GM21717 (cell line): Measurements from ENCODE around the gene HAGH.
"Not testable (repeated sequence)": the region's sequence is repeated elsewhere in the genome, so short reads cannot be mapped to it uniquely, and the experiment has no call there.

ENCODE experiments used
- ATAC-seq: cut with Tn5 transposase; IDR thresholded peaks from one replicate; pipeline ENCODE4 v1.9.1; 2021; ENCODE audit warnings: mild to moderate bottlenecking, moderate library complexity; ENCODE audit not compliant: unreplicated experiment

Gene HAGH

DNA sequence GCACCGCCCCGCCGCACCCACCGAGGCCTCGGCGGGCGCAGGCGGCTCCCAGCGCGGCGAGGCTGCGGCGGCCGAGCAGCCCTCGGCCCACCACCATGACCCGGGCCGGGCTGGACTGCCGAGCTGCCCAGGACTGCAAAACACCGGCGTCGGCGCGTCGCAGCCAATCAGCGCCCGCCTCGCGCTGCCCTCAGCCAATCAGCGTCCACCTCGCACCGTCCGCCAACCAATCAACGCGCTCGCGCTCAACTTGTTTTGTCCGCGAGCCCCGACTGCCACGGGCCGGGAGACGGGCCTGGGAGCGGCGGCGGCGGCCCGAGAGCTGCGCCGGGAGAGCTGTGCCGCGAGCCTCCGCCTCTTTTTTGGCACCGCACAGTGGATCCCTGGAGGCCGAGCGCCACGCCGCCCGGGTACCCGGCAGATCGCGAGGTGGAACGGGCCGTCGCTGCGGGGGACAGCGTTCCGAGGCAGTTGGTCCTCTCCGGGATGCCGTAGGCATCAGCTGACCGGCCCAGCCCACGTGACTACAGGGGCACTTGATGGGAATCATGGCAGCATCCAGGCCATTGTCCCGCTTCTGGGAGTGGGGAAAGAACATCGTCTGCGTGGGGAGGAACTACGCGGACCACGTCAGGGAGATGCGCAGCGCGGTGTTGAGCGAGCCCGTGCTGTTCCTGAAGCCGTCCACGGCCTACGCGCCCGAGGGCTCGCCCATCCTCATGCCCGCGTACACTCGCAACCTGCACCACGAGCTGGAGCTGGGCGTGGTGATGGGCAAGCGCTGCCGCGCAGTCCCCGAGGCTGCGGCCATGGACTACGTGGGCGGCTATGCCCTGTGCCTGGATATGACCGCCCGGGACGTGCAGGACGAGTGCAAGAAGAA is at the start of gene HAGH, which contains the start of gene FAHD1:
HAGH (minus strand) TSS at position 135 of the 883 bp plus-strand sequence; CDS start at position 97, 38 bp downstream.
FAHD1 (plus strand) TSS at position 516 of the 883 bp plus-strand sequence; CDS start at position 549, 33 bp downstream.
- ATAC-seq: peak; percentile 68

DNA sequence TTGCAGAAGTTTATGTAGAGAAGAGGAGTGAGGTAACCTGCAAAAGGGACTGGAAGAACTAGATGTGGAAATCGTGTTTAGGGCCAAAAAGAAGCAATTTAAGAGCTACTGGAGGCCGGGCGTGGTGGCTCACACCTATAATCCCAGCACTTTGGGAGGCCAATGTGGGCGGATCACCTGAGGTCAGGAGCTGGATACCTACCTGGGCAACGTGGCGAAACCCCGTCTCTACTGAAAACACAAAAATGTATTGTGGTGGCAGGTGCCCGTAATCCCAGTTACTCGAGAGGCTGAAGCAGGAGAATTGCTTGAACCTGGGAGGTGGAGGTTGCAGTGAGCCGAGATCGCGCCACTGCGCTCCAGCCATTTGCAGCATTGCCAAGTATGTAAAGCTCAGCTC is 49.4 kb upstream of the HAGH start:
- not testable (repeated sequence) for ATAC-seq

DNA sequence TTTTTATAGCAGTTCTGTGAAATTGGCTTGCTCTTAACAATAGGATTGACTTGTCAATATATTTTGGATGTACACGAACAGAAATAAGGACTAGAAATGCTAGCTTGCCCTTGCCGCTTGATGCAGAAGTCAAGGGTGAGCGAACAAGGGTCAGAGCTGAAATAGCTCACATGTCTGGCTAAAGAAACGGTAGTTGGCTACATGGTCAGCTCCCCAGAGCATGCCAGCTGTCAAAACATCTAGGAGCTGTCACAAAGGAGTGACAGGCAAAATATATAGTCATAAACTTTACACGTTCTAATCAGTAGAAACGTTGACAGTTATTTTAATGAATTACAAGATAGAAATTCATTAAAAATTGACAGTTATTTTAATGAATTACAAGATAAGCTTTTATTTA is 48.2 kb upstream of the HAGH start:
- ATAC-seq: no peak

DNA sequence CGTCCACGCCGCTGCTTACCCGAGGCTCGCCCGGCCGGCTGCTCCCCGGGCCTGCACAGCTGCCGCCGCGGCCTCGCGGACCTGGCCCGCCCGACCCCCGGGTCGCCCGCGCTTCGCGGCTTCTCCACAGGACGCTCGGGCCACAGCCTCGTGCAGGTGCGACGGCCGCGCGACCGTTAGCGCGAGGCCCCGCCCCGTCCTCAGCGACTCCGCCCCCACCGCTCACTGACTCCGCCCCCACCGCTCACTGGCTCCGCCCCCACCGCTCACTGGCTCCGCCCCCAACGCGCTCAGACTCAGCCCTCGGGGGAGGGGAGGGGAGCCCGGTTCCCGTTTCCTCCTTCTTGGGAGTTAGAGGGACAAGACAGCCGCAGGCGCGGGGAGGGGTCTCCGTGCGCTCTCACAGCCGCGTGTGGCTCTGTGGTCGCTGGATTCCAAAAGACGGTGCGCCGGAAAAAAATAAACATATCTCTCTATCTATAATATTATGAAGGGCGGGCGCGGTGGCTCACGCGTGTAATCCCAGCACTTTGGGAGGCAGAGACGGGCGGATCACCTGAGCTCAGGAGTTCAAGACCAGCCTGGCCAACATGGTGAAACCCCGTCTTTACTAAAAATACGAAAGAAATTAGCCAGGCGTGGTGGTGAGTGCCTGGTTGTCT is 45.5 kb upstream of the HAGH start, which contains the start of gene MEIOB:
MEIOB (minus strand) TSS at position 191 of the 662 bp plus-strand sequence. CDS start 3,989 bp downstream, outside the sequence.
- ATAC-seq: no peak

DNA sequence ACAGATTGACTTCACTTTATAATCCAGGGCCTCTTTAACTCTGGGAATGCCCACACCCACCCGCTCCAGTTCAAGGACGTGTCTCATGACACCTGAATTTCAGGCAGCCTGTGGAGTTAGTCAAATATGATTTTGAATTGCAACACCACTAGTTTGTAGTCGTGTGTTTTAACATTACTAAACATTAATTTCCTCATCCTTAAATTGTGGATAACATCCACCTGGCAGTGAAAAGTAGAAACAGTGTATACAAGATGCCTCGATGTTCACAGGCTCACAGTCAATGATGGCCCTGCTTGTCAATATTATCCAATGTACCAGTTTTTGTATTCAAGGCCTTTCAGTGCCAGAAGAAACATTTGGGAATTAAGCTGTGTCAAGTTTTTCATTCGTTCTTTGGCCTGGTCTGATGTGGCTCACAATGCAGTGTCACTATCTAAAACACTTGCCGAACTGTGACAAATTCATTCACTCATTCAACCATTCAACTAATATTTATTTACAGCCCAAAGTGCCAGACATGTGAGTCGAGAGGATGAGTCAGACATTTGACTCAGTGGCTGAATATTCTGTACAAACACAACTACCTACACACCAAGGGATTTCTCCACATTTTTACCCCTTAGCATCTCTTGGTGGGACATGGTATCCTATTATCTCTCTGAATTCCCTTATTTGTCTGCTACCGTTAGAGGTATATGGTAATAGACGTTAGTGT is 43.9 kb upstream of the HAGH start:
- ATAC-seq: no peak

DNA sequence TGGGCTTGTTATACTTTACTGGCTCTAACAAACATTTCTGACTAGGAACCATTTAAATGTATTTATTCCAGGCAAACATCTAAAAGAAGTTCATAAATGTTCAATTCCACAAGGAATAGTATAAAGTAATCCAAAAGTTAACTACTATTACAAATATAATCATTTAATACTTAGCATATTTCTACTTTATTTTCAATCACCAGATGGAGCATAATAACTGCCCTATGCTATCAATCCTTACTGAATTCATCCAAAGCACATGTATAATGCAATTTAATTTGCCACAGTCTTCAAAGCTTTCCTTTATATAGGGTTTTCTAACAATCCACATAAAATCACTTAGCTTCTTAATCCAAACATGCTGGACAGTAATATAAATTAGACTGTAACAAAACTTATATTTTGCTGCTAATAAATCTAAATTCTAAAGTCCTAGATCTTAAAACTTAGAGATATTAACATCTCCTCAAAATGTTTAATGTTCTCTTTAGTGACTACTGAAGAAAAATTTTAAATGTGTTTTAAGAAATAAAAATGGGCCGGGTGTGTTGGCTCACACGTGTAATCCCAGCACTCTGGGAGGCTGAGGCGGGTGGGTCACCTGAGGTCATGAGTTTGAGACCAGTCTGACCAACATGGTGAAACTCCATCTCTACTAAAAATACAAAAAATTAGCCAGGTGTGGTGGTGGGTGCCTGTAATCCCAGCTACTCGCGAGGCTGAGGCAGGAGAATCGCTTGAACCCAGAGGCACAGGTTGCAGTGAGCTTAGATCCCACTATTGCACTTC is 39.5 kb upstream of the HAGH start:
- ATAC-seq: no peak

DNA sequence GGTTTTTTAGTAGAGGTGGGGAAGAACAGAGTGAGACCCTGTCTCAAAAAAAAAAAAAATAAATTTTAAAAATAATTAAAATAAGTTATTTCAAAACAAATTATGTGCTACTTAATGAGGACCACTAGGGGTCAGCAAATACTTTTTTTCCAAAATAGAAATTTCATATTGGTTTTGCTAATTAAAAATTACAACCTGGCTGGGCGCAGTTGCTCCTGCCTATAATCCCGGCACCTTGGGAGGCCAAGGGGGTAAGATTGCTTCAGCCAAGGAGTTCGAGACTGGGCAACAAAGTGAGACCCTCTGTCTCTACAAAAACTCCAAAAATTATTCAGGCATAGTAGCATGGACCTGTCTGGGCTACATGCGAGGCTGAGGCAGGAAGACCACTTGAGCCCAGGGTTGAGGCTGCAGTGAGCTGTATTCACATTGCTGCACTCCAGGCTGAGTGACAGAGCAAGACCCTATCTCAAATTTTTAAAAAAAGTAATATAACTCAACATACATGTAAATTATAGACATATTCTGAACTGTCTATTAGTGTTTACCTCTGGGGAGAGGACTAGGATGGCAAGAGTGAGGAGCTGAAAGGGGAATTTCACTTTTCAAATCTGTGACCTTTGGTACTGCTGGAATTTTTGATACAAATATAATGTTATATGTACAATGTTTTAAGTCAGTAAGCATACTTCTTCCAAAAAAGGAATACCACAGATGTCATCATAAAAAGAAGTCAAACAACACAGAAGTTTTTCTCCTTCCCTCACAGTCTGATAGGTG is 37.2 kb upstream of the HAGH start:
- no peak for ATAC-seq

DNA sequence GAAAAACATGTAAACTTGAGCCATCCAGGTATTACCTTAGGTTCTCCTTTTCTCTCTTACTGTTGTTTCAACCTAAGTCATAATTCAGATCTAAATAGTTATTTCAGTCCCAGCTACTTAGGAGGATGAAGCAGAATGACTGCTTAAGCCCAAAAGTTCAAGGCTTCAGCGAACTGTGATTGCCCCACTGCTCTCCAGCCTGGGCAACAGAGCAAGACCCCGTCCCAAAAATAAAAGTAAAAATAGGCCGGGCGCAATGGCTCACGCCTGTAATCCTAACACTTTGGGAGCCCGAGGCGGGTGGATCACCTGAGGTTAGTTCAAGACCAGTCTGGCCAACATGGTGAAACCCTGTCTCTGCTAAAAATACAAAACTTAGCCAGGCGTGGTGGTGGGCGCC is 35.8 kb upstream of the HAGH start:
- ATAC-seq: no peak

DNA sequence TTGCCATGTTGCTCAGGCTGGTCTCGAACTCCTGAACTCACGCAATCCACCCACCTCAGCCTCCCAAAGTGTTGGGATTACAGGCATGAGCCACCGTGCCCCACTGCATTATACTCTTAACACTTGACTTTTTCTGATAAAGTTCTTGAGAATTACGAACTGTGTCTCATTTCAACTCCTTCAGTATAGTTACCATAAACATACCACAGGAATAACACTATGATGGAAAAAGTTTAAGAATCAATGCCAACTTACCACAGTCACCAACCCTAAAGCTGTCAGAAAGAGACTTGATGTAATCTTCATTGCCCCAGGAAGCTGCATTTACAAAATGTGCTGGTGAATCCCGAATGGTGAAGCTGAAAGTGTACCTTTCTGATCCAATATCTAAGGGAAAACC is 35.1 kb upstream of the HAGH start:
- no peak for ATAC-seq

DNA sequence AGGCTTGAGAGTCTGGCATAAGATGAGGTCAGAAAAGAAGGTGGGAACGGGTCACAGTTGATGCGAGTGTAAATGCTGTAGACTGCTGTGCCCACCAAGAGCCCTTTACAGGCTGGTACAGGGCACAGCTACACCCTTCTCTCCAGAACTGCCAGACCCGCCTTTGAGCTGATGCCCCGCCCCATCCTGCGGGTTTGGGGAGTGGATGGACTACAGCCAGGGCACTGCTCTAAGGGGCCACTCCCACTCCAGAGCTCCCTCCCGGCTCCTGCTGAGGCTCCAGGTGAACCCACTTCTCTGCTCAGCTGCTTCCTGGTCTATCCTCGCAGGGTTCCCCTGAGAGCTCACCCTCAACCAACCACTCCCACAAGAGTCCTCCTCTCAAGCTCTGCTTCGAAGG is 33.0 kb upstream of the HAGH start:
- no peak for ATAC-seq

DNA sequence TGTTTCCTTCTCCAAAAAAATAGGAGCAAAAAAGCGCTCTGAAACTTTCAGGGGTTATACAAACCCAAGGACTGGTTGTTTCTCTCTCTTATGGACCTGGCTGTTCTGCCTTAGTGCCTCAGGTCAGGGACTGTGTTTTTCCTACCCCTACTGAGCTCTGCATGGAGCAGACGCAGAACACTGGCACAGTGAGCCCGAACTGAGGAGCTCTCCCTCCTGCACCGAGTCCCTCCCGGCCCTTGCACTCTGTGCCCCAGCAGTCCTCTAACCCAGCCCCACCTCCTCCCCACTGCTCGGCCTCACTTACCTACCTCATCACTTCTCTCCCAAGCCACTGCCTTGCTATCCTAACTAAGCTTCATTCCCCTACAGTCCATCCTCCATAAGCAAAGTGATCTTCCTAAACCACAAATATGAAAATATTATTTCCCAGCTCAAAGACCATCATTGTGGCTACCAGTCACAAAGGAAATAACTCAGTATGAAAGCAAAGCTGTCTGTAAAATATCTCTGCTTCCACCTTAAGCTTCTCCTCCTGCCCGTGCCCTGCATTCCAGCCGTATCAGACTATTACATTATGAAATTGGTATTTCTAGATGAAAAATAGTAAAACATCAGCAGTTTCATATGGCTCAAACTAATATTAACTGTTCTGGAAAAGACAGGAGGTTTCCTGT is 31.7 kb upstream of the HAGH start:
- no peak for ATAC-seq

DNA sequence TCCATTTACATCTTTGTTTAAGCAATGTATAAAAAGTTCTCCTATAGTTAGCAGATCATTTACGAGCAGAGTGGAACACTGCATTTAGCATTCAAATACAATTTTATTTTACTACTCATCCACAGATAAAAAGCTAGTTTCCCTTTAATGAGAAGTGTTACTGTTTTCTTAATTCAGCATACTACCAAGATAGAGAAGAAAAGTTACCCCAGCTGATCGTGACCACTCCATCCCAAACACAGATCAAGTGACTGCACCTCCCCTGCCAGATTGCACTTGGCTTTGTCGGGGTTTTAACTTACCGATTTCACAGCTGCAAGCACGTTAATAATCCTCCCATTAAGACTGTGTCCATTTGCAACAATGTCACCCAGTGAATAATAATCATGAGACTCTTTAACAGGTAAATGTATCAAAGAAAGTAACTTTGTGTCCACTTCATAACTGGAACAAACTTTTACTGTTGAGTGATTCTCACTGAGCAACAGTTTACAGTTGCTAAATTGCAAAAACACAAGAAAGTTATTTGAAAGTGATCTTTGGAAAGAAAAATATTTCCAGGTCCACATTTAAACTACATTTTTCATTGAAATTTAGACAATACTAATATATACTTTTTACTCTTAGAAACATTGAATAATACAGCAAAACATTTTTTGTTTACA is 30.9 kb upstream of the HAGH start:
- no peak for ATAC-seq

DNA sequence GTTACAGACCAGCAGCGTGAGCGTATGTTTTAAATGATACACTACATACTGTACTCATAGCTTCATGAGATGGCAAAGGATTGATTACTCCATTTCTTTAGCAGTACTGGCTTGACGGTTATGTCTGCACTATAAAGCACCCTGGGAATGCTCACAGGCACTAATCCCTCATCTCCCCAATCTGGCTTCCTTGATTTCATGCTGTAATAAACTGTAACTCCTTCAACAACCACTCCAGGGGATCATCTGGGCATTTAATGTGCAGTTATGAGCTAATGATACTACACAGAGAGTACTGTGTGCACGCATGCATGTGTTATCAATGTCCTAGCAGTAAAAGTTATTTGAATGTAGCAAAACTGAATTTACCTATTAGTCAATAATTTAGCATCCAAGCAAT is 25.2 kb upstream of the HAGH start:
- ATAC-seq: no peak

DNA sequence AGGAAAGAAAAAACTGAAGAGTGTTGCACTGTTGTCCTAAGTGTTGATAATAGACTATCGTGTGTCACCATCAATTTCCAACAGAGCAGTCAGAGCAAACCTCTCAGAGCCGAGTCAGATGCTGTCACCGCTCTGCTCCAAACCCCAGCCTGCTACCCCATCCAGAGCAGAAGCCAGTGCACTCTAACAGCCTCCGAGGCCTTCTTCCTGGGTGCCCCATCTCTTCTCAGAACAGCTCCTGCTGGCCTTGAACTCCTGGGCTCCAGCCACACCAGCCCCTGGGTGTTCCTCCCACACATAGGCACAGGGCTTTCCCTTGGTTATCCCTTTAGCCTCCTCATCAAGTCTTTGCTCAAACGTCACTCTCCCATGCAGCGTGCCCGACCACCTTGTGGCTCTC is 24.4 kb upstream of the HAGH start:
- no peak for ATAC-seq

DNA sequence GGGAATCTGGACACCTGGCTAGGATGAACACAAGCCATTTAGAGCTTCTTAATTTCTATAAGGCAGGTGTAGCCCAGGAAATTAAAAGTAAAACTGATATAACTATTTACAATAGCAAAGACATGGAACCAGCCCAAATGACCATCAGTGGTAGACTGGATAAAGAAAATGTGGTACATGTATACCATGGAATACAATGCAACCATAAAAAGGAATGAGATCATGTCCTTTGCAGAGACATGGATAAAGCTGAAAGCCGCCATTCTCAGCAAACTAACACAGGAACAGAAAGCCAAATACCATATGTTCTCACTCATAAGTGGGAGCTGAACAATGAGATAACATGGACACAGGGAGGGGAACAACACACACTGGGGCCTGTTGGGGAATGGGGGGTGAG is 19.8 kb upstream of the HAGH start:
- ATAC-seq: no peak

DNA sequence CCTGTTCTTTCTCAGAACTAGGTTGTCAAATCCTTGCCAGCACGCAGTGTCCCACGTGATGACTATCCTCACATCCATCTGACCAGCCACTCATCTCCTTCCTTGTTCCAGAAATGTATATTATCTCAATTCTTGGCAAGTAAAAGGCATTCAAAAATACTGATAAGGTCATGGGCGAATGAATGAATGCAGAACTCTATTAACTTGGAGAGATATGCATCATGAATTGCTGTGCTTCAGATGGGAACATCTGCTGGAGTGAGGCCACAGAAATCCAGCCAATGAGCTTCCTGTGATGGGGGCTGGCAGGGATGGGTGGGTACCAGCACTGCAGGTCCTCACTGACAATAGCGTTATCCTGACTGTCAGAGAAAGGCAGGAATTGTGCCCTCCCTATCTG is 19.4 kb upstream of the HAGH start:
- no peak for ATAC-seq

DNA sequence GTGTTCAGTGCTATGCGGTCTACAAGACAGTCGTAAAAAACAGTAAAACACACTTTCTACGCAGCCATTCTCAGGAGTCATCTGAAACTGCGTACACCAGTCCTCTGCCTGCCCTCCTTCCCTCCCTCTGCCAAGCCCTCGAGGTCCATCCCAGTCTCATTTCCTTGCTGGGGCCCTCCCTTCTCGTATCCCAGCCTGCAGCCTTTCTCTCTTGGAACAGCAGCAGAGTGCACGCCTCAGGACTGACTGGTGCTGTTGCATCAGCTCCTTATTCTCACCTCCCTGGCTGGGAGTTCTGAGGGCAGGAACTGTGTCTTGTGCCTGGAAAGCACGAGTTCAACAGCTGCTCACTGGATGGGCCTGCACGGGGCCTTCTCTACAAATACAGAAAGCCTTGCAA is 12.9 kb upstream of the HAGH start:
- no peak for ATAC-seq

DNA sequence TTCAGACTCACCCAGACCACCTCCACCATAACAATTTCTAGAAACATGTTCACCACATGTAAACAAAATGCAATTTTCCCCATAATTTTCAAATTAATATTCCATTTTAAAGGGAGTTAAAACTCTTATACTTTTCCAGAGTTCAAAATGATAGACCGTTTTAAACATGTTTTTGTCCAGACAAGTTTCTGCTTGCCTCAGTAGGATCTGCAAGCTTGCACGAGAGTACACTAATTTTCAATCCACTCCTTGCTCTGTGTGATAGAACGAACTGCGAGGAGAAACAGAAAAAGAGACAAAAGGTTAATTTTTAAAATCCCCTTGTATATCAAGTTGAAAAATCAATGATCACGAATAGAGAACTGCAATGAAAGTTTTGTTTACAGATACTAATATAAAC is 7.5 kb upstream of the HAGH start:
- ATAC-seq: no peak
